ENCODE measurements around the gene EEF1A1.
"Not testable (repeated sequence)": the region's sequence is repeated elsewhere in the genome, so short reads cannot be mapped to it uniquely, and the experiment has no call there.

The EEF1A1 gene

DNA sequence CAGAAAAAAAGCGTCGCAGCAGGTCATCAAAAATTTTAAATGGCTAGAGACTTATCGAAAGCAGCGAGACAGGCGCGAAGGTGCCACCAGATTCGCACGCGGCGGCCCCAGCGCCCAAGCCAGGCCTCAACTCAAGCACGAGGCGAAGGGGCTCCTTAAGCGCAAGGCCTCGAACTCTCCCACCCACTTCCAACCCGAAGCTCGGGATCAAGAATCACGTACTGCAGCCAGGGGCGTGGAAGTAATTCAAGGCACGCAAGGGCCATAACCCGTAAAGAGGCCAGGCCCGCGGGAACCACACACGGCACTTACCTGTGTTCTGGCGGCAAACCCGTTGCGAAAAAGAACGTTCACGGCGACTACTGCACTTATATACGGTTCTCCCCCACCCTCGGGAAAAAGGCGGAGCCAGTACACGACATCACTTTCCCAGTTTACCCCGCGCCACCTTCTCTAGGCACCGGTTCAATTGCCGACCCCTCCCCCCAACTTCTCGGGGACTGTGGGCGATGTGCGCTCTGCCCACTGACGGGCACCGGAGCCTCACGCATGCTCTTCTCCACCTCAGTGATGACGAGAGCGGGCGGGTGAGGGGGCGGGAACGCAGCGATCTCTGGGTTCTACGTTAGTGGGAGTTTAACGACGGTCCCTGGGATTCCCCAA, at the start of gene EEF1A1:
Gene EEF1A1, minus strand, starts transcription at position 345 of the 663 bp plus-strand sequence. CDS start 1,006 bp downstream, outside the sequence.
- DNase-seq, result peak; percentile 97

DNA sequence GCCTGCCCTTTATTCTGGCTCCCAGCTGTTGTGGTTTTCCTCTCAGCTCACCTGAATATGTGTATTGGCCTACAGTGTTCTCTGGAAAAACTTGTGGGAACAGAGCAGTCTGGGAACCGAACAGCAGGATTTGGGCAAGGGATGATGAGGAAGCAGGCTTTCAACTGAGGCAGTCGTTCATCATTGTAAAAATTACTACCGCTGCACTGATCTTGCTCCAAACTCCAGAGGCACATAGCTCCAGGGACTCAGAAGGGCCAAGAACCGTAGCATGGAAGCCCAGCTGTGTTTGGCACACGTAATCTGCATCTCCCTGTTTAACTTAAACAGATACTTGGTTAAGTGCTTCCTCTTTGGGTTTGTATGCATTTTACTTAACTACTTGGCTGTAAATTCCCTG, 48.3 kb upstream of the EEF1A1 start:
- no peak for DNase-seq

DNA sequence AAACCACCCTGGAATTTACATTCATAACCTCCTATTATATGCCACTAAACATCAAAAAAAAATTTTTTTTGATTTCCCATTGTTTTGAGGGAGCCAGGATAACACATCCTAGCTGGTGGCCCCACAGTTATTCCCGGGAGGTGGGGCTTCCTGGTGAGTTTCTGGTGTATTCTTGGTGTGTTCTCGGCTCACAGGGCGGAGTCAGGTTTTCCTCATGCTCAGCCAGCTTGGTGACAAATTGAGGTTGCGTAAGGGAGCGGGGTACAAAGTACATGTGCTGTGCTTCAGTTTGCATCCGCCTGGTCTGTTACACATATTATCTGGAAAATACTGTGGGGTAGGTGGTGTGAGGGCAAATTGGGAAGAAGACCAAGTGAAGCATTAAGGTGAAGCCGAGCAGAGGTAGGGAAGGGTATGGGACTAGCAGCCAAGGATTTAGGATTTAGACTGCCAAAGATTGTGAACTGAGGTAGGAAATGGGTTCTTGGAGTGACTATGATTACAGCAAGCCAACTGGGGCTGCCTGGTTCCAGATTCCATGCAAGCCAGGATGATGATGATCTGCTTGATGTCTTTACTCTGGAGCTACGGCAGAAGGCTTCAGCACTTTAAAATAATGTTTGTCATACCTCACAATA, 46.2 kb upstream of the EEF1A1 start:
- no peak for DNase-seq

DNA sequence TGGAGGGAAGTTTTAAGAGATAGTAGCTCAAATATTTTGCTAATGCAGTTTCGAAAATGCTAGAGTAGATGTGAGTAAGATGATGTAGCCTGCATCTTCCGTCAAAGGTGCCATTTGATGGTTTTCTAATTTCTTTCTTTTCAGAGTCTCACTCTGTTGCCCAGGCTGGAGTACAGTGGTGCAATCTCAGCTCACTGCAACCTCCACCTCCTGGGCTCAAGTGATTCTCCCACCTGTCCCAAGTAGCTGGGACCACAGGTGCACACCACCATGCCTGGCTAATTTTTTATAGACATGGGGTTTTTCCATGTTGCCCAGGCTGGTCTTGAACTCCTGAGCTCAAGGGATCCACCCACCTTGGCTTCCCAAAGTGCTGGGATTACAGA, 45.6 kb upstream of the EEF1A1 start:
- DNase-seq, result not testable (repeated sequence)

DNA sequence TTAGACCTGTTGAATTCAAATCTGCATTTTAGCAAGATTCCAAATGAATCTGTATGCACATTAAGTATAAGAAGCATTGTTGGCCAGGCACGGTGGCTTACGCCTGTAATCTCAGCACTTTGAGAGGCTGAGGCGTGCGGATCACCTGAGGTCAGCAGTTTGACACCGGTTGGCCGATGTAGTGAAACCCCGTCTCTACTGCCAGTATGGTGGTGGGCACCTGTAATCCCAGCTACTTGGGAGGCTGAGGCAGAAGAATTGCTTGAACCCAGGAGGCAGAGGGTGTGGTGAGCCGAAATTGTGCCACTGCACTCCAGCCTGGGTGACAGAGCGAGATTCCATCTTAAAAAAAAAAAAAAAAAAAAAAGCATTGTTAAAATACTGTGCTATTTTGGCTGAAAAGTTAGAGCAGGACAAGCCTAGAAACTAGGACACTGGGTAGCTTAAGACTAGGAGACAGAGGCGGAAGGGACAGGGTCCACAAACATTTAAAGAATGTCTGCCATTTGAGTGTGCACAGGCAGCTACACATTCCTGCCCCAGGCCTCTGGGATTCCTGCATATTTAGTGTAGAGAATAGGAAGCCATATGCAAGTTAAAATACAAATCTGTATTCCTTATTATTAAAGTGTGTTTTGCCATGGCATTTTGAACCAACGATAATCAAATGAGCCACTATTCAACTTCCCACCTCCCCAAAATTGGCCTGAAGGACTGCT, 45.1 kb upstream of the EEF1A1 start:
- no peak for DNase-seq

DNA sequence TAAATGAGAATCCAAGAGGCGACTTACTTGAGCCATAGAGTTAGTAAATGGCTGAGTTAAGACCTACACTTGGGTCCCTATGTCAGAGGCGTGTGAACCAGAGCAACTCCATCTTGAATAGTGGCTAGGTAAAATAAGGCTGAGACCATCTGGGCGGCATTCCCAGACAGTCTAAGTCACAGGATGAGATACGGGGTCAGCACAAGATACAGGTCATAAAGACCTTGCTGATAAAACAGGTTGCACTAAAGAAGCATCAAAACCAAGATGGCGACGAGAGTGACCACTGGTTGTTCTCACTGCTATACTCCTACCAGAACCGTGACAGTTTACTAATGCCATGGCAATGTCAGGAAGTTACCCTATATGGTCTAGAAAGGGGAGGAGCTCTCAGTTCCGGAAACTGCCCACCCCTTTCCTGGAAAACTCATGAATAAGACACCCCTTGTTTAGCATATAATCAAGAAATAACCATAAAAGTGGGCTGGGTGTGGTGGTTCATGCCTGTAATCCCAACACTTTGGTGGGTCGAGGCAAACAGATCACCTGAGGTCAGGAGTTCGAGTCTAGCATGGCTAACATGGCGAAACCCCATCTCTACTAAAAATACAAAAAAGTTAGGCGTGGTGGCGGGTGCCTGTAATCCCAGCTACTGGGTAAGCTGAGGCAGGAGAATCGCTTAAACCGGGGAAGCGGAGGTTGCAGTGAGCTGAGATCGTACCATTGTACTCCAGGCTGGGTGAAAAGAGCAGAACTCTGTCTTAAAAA, 43.9 kb upstream of the EEF1A1 start:
- DNase-seq, result no peak

DNA sequence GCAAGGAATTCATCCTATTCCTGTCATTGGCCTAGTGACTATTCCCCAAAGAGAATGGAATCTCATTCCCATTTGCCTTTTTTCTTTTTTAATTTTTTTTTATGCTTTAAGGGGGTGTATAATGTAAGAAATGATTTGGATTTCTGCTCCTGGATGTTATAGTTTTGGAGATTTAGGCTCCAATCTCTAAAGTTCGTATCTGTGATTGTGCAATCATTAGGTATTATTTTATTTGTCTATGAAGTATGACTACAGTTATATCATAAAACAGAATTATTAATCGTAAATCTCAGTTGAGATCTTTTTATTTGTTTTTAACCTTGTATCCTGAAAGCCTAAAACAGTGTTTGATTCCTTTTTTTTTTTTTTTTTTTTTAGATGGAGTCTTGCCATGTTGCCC, 41.7 kb upstream of the EEF1A1 start:
- no peak for DNase-seq

DNA sequence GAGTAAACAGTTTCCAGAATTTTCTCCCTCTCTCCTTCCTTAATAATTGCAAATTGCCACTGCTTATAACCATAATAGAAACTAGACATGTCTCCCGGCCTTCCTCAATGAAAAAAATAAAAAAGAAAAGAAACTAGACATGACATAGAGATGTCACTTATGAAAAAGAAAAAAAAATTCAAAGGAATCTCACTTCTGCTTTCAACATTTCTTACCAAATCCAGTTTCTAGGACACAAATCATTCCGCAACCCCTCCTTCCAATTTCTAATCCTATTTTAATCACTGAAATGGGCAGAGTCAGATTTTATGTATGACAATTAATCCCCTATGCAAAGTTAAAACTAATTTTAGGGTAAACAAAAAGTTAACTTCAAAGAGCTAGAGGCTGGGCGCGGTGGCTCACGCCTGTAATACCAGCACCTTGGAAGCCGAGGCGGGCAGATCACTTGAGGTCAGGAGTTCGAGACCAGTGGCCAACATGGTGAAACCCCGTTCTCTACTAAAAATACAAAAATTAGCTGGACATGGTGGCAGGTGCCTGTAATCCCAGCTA, 40.1 kb upstream of the EEF1A1 start:
- DNase-seq, result no peak

DNA sequence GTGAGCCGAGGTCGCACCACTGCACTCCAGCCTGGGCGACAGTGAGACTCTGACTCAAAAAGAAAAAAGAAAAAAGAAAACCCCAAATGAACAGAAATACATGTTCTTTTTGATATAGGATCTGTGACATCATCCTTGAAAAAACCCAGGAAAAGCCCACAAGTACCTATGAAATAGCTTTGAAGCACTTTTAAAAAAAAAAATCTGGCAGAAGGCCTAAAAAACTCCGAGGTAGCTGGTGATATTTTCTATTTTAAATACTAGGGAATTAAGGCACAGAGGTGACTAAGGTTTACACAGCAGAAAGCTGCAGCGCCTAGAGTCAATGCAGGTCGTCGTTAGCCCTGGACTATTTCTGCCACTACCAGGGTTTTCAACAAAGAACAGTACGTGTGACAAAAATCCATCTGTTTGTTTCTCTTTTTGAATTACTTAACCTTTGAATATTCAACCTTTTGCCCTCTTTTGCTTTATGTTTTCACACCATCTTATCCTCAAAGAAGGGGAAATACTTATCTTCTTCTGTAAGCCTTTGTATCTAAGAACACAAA, 39.4 kb upstream of the EEF1A1 start:
- no peak for DNase-seq

DNA sequence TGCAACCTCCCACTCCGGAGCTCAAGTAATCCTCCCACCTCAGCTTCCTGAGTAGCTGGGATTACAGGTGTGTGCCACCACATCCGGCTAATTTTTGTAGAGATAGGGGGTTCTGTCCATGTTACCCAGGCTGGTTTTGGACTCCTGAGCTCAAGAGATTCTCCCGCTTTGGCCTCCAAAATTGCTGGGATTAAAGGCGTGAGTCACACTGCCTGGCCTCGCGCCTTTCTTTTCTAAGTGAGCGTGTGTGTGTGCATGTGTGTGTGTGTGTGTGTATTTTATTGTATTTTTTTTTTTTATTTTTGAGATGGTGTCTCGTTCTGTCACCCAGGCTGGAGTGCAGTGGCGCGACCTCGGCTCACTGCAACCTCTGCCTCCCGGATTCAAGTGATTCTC, 38.6 kb upstream of the EEF1A1 start:
- DNase-seq, result not testable (repeated sequence)

DNA sequence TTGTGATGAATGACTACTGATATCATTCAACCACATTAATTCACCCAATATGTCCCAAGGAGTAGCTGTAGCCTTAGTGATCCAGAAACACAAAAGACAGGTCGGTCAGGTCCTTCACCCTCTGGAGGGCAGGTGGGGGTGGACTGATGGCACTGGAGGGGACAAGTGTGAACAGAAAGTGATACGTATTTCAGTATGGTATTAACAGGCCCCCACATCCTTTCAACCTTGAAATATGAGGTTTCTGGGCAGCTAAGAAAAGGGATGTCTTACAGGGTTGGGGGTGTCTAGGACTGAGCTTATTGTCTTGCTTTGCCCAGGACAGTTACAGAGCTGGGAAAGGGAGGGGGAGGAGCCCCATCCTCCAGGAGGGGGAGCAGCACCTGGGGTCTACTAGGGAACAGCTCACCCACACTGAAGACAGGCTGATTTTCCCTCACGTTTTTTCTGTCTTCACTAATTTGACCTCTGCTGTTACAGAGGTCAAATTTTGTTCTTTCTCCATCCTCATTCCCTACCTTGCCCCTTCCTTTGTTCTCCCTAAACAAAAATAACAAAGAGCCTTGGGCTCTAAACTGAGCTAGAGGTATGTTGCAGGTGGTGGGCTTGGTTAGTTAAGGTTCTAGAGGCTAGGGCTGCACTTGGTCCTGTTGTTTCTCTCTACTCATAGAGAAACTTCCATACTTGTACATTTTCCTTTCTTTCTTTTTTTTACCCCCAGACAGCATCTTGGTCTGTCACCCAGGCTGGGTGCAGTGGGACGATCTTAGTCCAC, 38.0 kb upstream of the EEF1A1 start:
- no peak for DNase-seq

DNA sequence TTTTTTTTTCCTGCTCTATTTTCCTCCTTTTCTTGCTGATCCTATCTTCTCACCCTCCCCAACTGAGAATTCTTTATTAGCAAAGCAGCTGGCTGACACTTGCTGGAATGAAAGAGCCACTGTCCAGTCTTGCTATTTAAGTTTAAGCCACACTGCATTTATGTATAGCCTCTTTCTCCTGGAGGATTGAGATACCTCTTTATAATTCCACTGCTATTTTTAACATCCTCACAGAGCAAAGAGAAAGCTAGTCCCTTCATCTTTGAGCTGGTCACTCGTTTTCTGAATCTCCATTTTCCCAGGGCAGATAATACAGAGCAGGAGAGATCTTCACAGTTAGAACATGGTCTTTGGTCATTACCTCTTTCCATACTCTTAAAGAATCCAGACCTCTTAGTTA, 36.0 kb upstream of the EEF1A1 start:
- no peak for DNase-seq

DNA sequence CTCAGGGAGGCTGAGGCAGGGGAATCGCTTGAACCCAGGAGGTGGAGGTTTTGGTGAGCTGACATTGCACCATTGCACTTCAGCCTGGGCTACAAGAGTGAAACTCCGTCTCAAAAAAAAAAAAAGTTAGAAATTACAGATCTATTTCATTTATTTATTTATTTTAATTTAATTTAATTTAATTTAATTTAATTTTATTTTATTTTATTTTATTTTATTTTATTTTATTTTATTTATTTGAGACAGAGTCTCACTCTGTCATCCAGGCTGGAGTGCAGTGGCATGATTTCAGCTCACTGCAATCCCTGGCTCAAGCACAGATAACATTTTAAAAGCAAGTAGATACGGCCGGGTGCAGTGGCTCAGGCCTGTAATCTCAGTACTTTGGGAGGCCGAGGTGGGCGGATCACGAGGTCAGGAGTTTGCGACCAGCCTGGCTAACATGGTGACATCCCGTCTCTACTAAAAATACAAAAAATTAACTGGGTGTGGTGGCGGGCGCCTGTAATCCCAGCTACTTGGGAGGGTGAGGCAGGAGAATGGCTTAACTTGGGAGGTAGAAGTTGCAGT, 34.6 kb upstream of the EEF1A1 start:
- DNase-seq, result not testable (repeated sequence)

DNA sequence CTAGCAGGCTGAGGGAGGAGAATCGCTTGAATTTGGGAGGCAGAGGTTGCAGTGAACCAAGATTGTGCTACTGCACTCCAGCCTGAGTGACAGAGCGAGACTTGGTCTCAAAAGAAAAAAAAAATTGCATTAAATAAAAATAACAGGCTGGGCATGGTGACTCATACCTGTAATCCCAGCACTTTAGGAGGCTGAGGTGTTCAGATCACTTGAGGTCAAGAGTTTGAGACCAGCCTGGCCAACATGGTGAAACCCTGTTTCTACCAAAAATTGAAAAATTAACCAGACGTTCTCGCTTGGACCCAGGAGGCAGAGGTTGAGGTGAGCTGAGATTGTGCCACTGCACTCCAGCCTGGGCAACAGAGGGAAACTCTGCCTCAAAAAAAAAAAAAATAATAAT, 30.3 kb upstream of the EEF1A1 start:
- not testable (repeated sequence) for DNase-seq

DNA sequence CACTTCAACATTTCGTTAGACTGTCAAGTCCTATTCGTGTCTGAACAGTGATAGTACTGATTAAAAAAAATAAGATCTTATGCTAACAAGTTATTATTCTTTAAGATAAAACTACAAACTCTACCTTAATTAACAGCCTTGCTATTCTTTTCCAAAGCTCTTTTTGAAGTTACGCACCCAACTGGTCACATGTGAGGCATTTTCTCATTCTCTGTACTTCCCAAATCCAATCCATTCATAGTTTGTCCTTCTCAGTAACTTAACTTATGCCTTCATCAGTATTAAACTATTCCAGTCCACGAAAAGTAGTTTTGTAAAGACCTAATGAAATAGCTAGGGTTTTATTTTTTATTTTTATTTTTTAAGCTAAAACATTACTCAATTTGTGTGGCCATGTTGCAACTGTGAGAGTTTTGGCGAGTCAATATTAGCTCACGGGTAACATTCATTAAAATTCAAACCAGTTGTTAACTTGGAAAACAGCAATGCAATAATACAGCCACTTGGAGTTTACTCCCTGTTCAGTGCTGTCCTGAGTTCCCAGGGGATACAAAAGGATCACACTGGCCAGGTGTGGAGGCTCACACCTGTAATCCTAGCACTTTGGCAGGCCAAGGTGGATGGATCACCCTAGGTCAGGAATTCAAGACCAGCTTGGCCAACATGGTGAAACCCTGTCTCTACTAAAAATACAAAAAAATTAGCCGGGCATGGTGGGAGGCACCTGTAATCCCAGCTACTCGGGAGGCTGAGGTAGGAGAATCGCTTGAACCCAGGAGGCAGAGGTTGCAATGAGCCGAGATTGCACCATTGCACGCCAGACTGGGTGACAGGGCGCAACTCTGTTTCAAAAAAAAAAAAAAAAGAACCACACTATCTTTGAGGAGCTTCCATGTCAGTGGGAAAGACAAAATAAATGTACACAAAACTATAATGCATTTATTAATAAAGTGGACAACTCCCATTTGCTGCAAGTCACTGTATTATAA, 27.9 kb upstream of the EEF1A1 start:
- no peak for DNase-seq

DNA sequence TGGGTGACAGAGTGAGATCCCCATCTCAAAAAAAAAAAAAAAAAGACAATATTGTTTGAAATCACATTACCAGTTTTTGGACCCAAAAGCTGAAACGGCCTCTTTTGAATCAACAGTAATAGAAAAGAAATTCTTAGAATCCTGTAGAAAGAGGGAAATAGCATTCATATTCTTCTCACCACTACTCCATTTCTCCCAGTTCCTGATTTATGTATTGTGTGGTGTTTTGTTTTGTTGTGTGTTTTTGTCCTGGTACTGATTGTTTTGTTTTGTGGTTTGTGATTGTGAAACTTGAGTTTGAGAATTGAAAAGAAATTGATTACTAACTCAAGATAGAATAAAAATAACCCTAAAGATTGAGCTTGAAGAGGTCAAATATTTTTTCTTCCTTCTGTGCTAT, 26.2 kb upstream of the EEF1A1 start:
- no peak for DNase-seq

DNA sequence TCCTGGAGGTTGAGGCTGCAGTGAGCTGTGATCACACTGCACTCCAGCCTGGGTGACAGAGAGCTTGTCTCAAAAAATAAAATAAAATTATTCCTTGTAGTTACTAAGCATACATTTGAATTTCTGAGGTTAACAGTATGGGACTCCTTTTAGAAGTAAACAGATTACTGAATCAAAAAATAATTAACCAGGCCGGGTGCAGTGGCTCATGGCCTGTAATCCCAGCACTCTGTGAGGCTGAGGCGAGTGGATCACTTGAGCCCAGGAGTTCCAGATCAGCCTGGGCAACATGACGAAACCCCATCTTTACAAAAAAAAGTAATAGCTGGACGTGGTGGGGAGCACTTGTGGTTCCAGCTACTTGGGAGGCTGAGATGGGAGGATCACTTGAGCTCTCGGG, 22.1 kb upstream of the EEF1A1 start:
- no peak for DNase-seq

DNA sequence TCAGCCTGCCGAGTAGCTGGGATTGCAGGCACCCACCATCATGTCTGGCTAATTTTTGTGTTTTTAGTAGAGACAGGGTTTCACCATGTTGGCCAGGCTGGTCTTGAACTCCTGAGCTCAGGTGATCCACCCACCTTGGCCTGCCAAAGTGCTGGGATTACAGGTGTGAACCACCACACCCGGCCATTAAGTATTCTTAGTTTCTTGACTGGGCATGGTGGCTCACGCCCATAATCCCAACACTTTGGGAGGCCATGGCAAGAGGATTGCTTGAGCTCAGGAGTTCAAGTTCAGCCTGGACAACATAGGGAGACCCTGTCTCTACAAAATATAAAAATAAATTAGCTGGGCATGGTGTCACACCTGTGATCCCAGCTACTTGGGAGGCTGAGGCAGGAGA, 21.6 kb upstream of the EEF1A1 start:
- DNase-seq, result not testable (repeated sequence)

DNA sequence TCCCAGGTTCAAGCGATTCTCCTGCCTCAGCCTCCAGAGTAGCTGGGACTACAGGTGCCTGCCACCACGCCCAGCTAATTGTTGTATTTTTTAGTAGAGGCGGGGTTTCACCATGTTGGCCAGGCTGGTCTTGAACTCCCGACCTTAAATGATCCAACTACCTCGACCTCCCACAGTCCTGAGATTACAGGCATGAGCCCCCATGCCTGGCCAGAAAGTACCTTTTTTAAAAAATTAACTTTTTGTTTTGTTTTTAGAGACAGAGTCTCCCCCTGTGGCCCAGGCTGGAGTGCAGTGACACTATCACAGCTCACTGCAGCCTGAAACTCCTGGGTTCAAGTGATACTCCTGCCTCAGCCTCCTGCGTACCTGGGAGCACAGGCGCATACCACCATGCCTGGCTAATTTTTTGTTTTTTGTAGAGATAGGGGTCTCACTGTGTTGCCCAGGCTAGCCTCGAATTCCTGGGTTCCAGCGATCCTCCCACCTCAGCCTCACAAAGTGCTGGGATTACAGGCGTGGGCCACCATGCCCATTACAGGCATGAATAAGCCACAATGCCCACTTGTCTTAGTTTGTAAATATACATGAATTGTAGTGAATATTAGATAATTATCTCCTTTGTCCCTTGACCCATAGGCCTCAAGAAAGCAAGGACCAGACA, 17.4 kb upstream of the EEF1A1 start:
- DNase-seq, result no peak

DNA sequence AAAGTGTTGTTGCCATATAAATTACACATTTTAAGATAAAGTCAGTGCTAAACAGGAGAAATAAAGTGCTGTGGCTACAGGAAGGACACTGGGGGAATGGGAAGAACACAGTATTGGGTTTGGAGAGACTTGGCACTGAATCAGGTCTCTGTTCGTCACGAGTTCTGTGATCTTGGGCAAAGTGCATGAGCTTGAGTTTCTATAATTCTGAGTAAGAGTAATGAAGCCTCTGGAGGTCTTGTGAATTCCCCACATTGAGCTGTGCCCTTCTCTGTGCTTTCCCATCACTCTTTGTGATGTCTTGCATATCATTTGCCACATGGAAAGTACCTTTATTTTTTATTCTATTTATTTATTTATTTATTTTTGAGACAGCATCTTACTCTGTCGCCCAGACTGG, 16.8 kb upstream of the EEF1A1 start:
- DNase-seq, result no peak
